Measurements from ENCODE around the gene CPLANE2. TPM values are rescaled to one million over a fixed set of nuclear protein-coding genes. Genes with fewer than 3 reads are reported as not detected.

Gene CPLANE2
- total RNA-seq, 1 donor from 2014 or later, result 8.6 TPM

- Histone ChIP-seq H3K9me3 (ENCODE audit: insufficient read depth, low read depth, low read length) (no peaks in the 10 kb centered on the region), H3K27me3 (ENCODE audit: insufficient read depth, low read length) (no peaks in the 10 kb centered on the region), H3K36me3 (ENCODE audit: insufficient read depth, low read length) (no peaks in the 10 kb centered on the region), H3K4me2 (ENCODE audit: low read length) (no peak overlapping the region), H3K9ac (ENCODE audit: low read length) (no peak overlapping the region), H4K20me1 (ENCODE audit: insufficient read depth, low read length) (no peaks in the 10 kb centered on the region), H3K27ac (ENCODE audit: low read depth, low read length) (no peak overlapping the region), H3K4me1 (ENCODE audit: insufficient read depth, low read length) (peaks cover 9% of the 10 kb centered on the region), H2AFZ (ENCODE audit: low read depth, low read length) (no peak overlapping the region), H3K79me2 (ENCODE audit: insufficient read depth, low read length) (no peaks in the 10 kb centered on the region), H3K4me3 (ENCODE audit: insufficient read depth, low read depth, low read length) (no peak overlapping the region)
- peaks cover 8% of the 10 kb centered on the region for H3K4me1 Mint-ChIP-seq (ENCODE audit: low read depth, unreplicated experiment)
- H3K36me3 Mint-ChIP-seq (ENCODE audit: low read depth, unreplicated experiment), result peaks cover 5% of the 10 kb centered on the region
- FAIRE-seq (no peak), DNase-seq (ENCODE audit: low read depth) (no peak)
- H3K27ac Mint-ChIP-seq (ENCODE audit: unreplicated experiment), result no peak overlapping the region
- H3K27me3 Mint-ChIP-seq (ENCODE audit: low read depth, unreplicated experiment), result no peaks in the 10 kb centered on the region
- TF ChIP-seq CTCF (IDR thresholded peaks at IDR 0.05; ENCODE audit: insufficient read depth, low read depth, low read length), result no peak
- H3K9me3 Mint-ChIP-seq (ENCODE audit: unreplicated experiment), result no peaks in the 10 kb centered on the region
- no peak overlapping the region for H3K4me3 Mint-ChIP-seq (ENCODE audit: unreplicated experiment)
Observed at GRCh38 chr1:16204634-16205333, 32.2 kb downstream of the CPLANE2 start.

- Histone ChIP-seq H3K9ac (ENCODE audit: low read length) (no peak overlapping the region), H3K9me3 (ENCODE audit: insufficient read depth, low read depth, low read length) (no peaks in the 10 kb centered on the region), H3K36me3 (ENCODE audit: insufficient read depth, low read length) (no peaks in the 10 kb centered on the region), H3K27ac (ENCODE audit: low read depth, low read length) (no peak overlapping the region), H3K4me2 (ENCODE audit: low read length) (no peak overlapping the region), H3K4me1 (ENCODE audit: insufficient read depth, low read length) (peaks cover 7% of the 10 kb centered on the region), H2AFZ (ENCODE audit: low read depth, low read length) (no peak overlapping the region), H4K20me1 (ENCODE audit: insufficient read depth, low read length) (no peaks in the 10 kb centered on the region), H3K27me3 (ENCODE audit: insufficient read depth, low read length) (no peaks in the 10 kb centered on the region), H3K4me3 (ENCODE audit: insufficient read depth, low read depth, low read length) (no peak overlapping the region), H3K79me2 (ENCODE audit: insufficient read depth, low read length) (no peaks in the 10 kb centered on the region)
- Mint-ChIP-seq H3K36me3 (ENCODE audit: low read depth, unreplicated experiment) (peaks cover 5% of the 10 kb centered on the region), H3K4me1 (ENCODE audit: low read depth, unreplicated experiment) (peaks cover 4% of the 10 kb centered on the region), H3K27ac (ENCODE audit: unreplicated experiment) (no peak overlapping the region), H3K27me3 (ENCODE audit: low read depth, unreplicated experiment) (no peaks in the 10 kb centered on the region), H3K4me3 (ENCODE audit: unreplicated experiment) (no peak overlapping the region), H3K9me3 (ENCODE audit: unreplicated experiment) (no peaks in the 10 kb centered on the region)
- TF ChIP-seq CTCF (IDR thresholded peaks at IDR 0.05; ENCODE audit: insufficient read depth, low read depth, low read length) (no peak), EZH2 (IDR thresholded peaks at IDR 0.05; ENCODE audit: insufficient read depth, low read length) (no peak)
- DNase-seq (ENCODE audit: low read depth) (no peak), FAIRE-seq (no peak)
Observed at GRCh38 chr1:16204216-16204615, 32.8 kb downstream of the CPLANE2 start.

- Mint-ChIP-seq H3K9me3 (ENCODE audit: unreplicated experiment) (no peaks in the 10 kb centered on the region), H3K27me3 (ENCODE audit: low read depth, unreplicated experiment) (peaks cover 1% of the 10 kb centered on the region), H3K4me3 (ENCODE audit: unreplicated experiment) (no peak overlapping the region), H3K4me1 (ENCODE audit: low read depth, unreplicated experiment) (peaks cover 7% of the 10 kb centered on the region), H3K36me3 (ENCODE audit: low read depth, unreplicated experiment) (peaks cover 10% of the 10 kb centered on the region), H3K27ac (ENCODE audit: unreplicated experiment) (no peak overlapping the region)
- no peak for TF ChIP-seq CTCF (IDR thresholded peaks at IDR 0.05; ENCODE audit: insufficient read depth, low read depth, low read length)
- no peak for TF ChIP-seq EZH2 (IDR thresholded peaks at IDR 0.05; ENCODE audit: insufficient read depth, low read length)
- no peaks in the 10 kb centered on the region for H4K20me1 ChIP-seq (ENCODE audit: insufficient read depth, low read length)
- no peak overlapping the region for H3K9ac ChIP-seq (ENCODE audit: low read length)
- H3K36me3 ChIP-seq (ENCODE audit: insufficient read depth, low read length), result no peaks in the 10 kb centered on the region
- no peak overlapping the region for H3K4me3 ChIP-seq (ENCODE audit: insufficient read depth, low read depth, low read length)
- no peaks in the 10 kb centered on the region for H3K79me2 ChIP-seq (ENCODE audit: insufficient read depth, low read length)
- H3K4me2 ChIP-seq (ENCODE audit: low read length), result no peak overlapping the region
- H3K4me1 ChIP-seq (ENCODE audit: insufficient read depth, low read length), result peaks cover 7% of the 10 kb centered on the region
- FAIRE-seq, result no peak
- H3K27ac ChIP-seq (ENCODE audit: low read depth, low read length), result no peak overlapping the region
- H3K9me3 ChIP-seq (ENCODE audit: insufficient read depth, low read depth, low read length), result no peaks in the 10 kb centered on the region
- H3K27me3 ChIP-seq (ENCODE audit: insufficient read depth, low read length), result no peaks in the 10 kb centered on the region
- no peak for DNase-seq (ENCODE audit: low read depth)
- no peak overlapping the region for H2AFZ ChIP-seq (ENCODE audit: low read depth, low read length)
Observed at GRCh38 chr1:16203550-16203949, 33.4 kb downstream of the CPLANE2 start.
